ENCODE data around the gene TMEM161B.

TMEM161B gene

DNA sequence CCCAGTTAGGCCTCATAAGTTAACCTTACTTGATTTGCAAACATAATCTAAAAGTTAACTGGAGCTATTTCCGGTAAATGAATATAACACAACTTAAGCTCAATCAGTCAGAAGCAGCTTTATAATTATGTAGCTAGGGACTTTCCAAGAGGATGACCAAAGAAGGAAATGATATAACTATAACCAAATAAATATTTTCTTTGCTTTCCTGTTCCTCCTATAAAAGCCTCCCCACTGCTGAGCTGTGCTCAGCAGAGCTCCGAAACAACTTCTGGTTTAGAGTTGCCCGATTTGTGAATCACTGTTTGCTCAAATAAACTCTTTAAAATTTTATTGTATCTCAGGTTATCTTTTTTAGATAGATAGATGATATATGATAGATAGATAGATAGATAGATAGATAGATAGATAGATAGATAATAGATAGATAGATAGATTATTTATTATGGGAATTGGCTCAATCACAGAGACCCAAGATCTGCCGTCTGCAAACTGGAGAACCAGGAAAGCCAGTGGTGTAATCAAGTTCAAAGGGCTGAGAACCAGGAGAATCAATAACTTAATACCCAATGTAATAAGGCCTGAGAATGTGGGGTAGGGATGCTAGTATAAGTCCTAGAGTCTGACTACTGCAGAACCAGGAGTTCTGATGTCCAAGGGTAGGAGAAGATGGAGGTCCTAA, 19.3 kb upstream of the TMEM161B start:
- TF ChIP-seq FOXM1 (IDR thresholded peaks at IDR 0.05; ENCODE audit: borderline replicate concordance, low read depth) (no peak), RAD21 (IDR thresholded peaks at IDR 0.05; ENCODE audit: low read depth) (no peak), CREB1 (IDR thresholded peaks at IDR 0.05; ENCODE audit: low read depth) (no peak), CEBPB (IDR thresholded peaks at IDR 0.05) (no peak), TCF12 (IDR thresholded peaks at IDR 0.05; ENCODE audit: low read depth) (no peak), NFIC (IDR thresholded peaks at IDR 0.05) (no peak), TEAD4 (IDR thresholded peaks at IDR 0.05) (no peak), TAF1 (IDR thresholded peaks at IDR 0.05; ENCODE audit: low read depth) (no peak)
- TF ChIP-seq, protein P1, sequence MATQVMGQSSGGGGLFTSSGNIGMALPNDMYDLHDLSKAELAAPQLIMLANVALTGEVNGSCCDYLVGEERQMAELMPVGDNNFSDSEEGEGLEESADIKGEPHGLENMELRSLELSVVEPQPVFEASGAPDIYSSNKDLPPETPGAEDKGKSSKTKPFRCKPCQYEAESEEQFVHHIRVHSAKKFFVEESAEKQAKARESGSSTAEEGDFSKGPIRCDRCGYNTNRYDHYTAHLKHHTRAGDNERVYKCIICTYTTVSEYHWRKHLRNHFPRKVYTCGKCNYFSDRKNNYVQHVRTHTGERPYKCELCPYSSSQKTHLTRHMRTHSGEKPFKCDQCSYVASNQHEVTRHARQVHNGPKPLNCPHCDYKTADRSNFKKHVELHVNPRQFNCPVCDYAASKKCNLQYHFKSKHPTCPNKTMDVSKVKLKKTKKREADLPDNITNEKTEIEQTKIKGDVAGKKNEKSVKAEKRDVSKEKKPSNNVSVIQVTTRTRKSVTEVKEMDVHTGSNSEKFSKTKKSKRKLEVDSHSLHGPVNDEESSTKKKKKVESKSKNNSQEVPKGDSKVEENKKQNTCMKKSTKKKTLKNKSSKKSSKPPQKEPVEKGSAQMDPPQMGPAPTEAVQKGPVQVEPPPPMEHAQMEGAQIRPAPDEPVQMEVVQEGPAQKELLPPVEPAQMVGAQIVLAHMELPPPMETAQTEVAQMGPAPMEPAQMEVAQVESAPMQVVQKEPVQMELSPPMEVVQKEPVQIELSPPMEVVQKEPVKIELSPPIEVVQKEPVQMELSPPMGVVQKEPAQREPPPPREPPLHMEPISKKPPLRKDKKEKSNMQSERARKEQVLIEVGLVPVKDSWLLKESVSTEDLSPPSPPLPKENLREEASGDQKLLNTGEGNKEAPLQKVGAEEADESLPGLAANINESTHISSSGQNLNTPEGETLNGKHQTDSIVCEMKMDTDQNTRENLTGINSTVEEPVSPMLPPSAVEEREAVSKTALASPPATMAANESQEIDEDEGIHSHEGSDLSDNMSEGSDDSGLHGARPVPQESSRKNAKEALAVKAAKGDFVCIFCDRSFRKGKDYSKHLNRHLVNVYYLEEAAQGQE (IDR thresholded peaks at IDR 0.05; ENCODE audit: low read depth) = no peak

DNA sequence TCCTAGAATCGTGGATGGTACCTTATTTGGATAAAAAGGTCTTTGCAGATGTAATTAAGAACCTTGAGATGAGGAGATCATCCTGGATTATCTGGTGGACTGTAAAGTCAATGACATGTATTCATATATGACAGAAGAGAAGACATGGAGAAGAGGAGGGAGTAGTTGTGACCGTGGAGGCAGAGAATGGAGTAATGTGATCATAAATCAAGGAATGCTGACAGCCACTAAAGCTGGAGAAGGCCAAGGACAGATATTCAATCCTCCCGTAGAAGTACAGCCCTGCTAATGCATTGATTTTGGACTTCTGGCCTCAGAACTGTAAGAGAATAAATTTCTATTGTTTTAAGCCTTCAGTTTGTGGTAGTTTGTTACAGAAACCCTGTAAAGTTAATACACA, 18.7 kb upstream of the TMEM161B start:
- no peak for TF ChIP-seq EP300 (IDR thresholded peaks at IDR 0.05; ENCODE audit: borderline replicate concordance)
- TF ChIP-seq, protein P2, sequence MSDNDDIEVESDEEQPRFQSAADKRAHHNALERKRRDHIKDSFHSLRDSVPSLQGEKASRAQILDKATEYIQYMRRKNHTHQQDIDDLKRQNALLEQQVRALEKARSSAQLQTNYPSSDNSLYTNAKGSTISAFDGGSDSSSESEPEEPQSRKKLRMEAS (IDR thresholded peaks at IDR 0.05) = no peak
- no peak for TF ChIP-seq TCF12 (IDR thresholded peaks at IDR 0.05; ENCODE audit: low read depth)
- no peak for TF ChIP-seq CEBPB (IDR thresholded peaks at IDR 0.05)
- TF ChIP-seq, protein P3, sequence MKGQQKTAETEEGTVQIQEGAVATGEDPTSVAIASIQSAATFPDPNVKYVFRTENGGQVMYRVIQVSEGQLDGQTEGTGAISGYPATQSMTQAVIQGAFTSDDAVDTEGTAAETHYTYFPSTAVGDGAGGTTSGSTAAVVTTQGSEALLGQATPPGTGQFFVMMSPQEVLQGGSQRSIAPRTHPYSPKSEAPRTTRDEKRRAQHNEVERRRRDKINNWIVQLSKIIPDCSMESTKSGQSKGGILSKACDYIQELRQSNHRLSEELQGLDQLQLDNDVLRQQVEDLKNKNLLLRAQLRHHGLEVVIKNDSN (IDR thresholded peaks at IDR 0.05) = no peak
- no peak for TF ChIP-seq FOXM1 (IDR thresholded peaks at IDR 0.05; ENCODE audit: borderline replicate concordance, low read depth)
- no peak for TF ChIP-seq CREB1 (IDR thresholded peaks at IDR 0.05; ENCODE audit: low read depth)
- no peak for TF ChIP-seq YY1 (IDR thresholded peaks at IDR 0.05; ENCODE audit: low read depth)

DNA sequence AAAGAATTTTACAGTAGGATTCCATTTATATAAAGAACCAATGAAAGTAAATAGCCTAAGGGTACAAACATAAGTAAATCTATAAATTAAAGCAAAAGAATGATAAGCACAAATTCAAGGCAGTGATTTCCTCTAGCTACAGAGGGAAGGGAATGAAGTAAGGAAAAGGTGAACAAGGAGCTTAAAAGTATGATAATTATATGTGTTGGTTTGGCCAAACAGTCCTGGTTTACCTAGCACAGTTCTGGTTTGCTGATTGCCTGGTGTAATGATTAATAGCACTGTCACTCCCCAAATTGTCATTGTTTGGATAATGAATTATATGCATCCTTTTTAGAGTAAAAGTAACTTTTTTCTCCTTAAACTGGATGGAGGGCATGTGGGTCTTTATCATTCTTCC, 15.0 kb upstream of the TMEM161B start:
- TF ChIP-seq FOXM1 (IDR thresholded peaks at IDR 0.05; ENCODE audit: borderline replicate concordance, low read depth) (no peak), RAD21 (IDR thresholded peaks at IDR 0.05; ENCODE audit: low read depth) (no peak), NFIC (IDR thresholded peaks at IDR 0.05) (no peak), EP300 (IDR thresholded peaks at IDR 0.05; ENCODE audit: borderline replicate concordance) (no peak), TEAD4 (IDR thresholded peaks at IDR 0.05) (no peak), TCF12 (IDR thresholded peaks at IDR 0.05; ENCODE audit: low read depth) (no peak), YY1 (IDR thresholded peaks at IDR 0.05; ENCODE audit: low read depth) (no peak), EGR1 (IDR thresholded peaks at IDR 0.05) (no peak), CREB1 (IDR thresholded peaks at IDR 0.05; ENCODE audit: low read depth) (no peak), ZBTB7A (IDR thresholded peaks at IDR 0.05; ENCODE audit: low read depth) (no peak), CEBPB (IDR thresholded peaks at IDR 0.05) (no peak), TAF1 (IDR thresholded peaks at IDR 0.05; ENCODE audit: low read depth) (no peak)
- TF ChIP-seq, protein P2 (IDR thresholded peaks at IDR 0.05) = no peak
- TF ChIP-seq, protein P3 (IDR thresholded peaks at IDR 0.05) = no peak
- TF ChIP-seq, protein P1 (IDR thresholded peaks at IDR 0.05; ENCODE audit: low read depth) = no peak

DNA sequence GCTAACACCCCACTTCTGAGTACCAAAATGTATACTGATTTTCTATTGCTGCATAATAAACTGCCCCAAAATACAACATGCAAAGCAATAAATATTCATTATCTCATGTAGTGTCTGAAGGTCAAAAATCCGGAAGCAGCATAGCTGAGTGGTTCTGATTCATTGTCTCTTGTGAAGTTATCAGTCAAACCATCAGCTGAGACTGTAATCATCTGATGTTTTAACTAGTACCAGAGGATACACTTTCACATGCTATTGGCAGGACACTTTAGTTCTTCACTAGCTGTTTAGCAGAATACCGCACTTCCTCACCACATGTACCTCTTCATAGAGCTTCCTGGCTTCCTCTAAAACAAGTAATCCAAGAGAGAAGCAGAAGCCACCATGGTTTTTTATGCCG, 12.7 kb upstream of the TMEM161B start:
- TF ChIP-seq RAD21 (IDR thresholded peaks at IDR 0.05; ENCODE audit: low read depth) (no peak), ZBTB7A (IDR thresholded peaks at IDR 0.05; ENCODE audit: low read depth) (no peak), YY1 (IDR thresholded peaks at IDR 0.05; ENCODE audit: low read depth) (no peak), NFIC (IDR thresholded peaks at IDR 0.05) (no peak), TEAD4 (IDR thresholded peaks at IDR 0.05) (no peak), TCF12 (IDR thresholded peaks at IDR 0.05; ENCODE audit: low read depth) (no peak), EP300 (IDR thresholded peaks at IDR 0.05; ENCODE audit: borderline replicate concordance) (no peak), EGR1 (IDR thresholded peaks at IDR 0.05) (no peak), CREB1 (IDR thresholded peaks at IDR 0.05; ENCODE audit: low read depth) (no peak), FOXM1 (IDR thresholded peaks at IDR 0.05; ENCODE audit: borderline replicate concordance, low read depth) (no peak), CEBPB (IDR thresholded peaks at IDR 0.05) (no peak), TAF1 (IDR thresholded peaks at IDR 0.05; ENCODE audit: low read depth) (no peak)
- TF ChIP-seq, protein P1 (IDR thresholded peaks at IDR 0.05; ENCODE audit: low read depth) = no peak
- TF ChIP-seq, protein P2 (IDR thresholded peaks at IDR 0.05) = no peak
- TF ChIP-seq, protein P3 (IDR thresholded peaks at IDR 0.05) = no peak
